ENCODE results near the gene C1QTNF8. TPM values are rescaled to one million over a fixed set of nuclear protein-coding genes. Genes with fewer than 3 reads are reported as not detected.

C1QTNF8 gene
- total and polyA plus RNA-seq, 2 of the 8 experiments (the other 6 are each of a cell fraction or from before 2014, with no cell fraction given): not detected

DNA sequence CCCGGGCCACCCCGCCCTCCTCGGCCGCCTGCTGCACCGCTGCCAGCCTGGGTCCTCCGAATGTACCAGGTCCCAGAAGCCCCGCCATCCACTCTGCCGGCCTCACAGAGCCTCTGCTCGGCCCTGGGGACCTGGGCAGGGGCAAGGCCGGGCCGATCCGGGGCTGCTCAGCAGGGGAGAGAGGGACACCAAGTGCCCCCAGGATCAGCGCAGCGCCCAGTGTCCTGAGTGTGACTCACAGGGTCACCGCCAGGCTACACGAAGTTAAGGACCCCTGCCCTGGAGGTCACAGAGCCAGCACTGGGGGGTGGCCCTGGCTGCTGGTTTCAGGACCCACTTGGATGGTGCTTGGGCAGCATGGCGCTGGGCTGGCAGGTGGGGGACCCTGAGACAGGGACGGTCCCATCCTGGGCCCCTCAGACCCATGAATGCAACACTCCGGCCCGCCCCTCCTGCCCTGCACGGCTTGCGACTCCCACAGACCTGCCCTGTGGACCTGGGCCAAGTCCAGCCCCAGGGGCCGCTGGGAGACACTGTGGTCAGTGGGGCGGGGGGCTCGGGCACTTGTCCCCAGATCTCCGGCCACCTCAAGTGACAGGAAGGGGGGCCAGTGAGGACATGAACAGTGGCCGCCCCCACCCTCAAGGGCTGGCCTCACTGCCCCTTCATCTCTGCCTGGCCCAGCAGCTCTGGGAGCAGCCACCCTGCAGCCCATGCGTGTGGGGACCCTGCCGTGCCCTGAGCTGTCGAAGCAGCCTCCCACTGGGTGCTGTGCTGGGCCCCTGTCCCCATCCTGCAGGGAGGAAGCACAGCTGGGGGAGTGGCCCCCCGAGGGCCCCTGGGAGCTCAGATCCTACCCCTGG is 46.7 kb downstream of the C1QTNF8 start (continued):
- TF ChIP-seq SAP30 (IDR thresholded peaks at IDR 0.05; ENCODE audit: insufficient read depth, insufficient replicate concordance, low read length) (no peak), JUN (IDR thresholded peaks at IDR 0.05; ENCODE audit: low read depth, low read length) (no peak), SP2 (IDR thresholded peaks at IDR 0.05; ENCODE audit: low read length) (no peak), EP300 (IDR thresholded peaks at IDR 0.05; ENCODE audit: borderline replicate concordance in 1 of 2, low read depth in 2 of 2, low read length in 2 of 2) (no peak), SUZ12 (IDR thresholded peaks at IDR 0.05; ENCODE audit: low read length) (no peak)

All from H1 (cell line).